Superior temporal gyrus (tissue), 1 donor: Measurements from ENCODE around the gene FAR2.
"Not testable (repeated sequence)": the region's sequence is repeated elsewhere in the genome, so short reads cannot be mapped to it uniquely, and the experiment has no call there.

Experiments
- DNase-seq: peaks from one replicate; pipeline ENCODE4 v3.0.0-alpha.2; 2016; ENCODE audit errors: extremely low spot score

The FAR2 gene

DNA sequence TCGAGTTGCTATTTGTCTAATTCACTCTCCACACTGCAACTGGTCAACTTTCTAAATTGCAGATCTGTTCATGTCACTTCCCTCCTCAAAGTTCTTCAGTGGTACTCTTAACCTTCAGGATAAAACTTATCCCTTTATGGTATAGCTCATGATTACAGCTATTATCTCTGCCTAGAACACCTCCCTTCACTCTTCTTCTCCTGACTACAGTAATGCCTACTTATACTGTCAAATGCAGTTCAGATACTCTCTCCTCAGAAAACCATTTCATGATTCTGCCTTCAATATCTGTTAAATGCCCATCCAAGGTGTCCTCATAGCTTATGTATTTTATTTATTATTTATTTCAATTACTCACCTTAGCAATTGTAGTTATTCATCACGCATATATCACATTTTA is 85.5 kb downstream of the FAR2 start:
- no peak for DNase-seq

DNA sequence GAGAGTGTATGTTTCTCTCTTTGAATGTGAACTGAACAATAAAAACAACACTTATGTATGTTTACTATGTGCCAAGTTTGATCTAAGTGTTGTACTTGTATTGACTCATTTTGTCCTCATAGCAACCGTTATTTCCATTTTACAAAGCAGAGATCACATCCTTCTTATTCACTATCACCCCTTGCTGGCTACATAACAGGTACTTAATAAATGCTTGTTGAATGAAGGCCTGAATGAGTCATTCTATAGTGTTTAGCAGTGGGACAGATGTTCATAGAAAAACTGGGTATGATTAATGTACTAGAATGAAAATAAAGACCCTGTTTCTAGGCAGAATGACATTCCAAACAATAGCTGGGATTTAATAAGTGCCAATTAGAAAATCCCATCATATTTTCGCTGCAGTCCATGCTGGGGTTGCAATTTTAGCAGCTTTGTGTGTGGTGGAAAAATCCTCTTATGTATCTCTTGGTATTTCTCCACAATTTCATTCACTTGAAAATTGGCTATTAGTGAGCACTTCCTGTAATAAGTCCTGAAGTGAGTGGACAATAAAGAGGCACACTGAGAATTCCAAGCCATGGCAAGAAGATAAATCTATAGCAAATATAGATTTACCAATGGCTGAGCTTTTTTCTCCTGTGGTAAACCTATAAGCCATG is 86.0 kb downstream of the FAR2 start:
- DNase-seq = no peak

DNA sequence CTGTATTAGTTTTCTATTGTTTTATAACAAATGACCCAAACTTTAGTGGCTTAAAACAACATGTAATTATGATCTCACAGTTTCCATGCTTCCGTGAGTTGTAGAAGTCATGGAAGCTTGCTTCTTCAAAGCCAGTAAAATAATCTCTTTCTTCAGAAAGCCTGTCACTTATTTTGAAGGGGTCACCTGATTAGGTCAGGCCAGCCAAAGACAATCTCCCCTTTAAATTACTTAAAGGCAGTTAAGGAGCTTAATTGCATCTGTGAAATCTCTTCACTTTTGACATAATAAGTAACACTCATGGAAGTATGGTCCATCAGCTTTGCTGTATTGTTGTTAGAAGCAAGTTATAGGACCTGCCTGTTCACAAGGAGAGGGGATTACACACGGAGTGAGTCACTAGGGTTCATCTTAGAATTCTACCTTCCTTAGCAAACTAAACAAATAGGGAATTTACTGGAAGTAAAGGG is 89.8 kb downstream of the FAR2 start:
- DNase-seq = no peak

DNA sequence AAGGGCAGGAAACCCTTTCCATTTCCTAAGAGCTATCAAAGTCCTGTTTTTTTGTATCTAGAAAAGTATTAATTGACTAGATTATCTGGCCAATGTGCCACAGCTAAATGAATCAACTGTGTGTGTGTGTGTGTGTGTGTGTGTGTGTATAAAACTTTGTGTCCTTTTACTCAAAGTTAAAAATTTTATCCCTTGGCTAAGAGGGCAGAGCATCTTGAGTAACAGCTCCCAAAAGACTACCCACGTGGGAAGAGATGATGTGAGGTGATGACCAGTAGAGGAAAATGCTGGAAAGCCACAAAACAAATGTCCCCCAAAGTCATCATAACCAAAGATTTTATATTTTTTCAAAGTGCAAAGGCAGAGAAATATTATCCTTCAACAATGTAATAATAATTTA is 90.3 kb downstream of the FAR2 start:
- DNase-seq = no peak

DNA sequence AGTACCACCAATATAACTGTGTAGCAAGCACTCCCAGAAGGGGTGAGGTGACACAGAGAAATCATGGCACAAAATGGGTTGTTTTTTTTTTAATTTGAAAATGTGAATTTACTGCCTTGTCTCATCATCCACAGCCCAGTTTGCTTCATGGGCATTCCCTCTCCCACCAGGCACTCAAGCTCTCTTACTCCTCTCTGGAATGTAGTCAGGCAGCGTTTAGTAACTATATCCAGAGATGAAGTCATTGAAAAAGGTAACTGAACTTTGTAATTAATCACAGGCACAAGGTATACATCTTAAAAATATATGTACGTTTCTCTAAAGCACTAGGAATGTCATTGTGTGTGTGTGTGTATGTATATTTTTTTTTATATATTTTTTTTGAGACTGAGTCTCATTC is 91.4 kb downstream of the FAR2 start:
- no peak for DNase-seq

DNA sequence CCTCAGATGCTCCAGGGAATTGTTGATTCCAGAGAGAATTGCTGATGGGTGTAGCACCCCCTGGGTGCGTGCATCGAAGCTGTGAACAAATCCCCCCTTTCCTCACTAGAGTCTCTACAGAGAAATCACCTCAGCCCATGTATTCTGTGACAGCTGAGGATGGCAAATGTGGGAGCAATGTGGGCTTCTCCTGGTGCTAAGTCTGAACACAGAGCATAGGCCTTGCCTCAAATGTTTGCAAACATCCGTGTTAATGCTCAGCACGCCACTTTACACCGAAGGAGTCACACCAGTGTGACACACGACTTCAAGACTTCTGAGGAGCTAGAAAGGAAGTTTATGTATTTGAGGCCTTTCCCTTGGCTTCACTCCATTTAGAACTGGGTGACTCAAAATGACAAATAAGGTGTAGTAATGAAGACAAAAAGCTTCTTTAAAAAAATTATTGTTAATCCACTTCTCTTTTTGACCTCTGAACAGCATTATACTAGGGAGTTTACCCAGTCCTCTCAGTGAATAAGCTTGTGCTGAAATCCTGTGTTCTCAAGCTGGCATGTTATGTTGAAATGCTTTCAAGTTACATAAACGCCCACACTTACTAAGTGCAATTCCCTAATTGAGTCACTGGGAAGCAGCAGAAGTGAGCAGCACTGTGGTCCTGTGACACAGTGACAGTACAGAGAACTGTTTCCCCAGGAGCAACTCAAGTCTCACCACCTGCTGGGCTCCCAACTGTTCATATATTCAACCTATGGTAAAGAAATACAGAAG is 92.9 kb downstream of the FAR2 start:
- DNase-seq = peak; percentile 74

DNA sequence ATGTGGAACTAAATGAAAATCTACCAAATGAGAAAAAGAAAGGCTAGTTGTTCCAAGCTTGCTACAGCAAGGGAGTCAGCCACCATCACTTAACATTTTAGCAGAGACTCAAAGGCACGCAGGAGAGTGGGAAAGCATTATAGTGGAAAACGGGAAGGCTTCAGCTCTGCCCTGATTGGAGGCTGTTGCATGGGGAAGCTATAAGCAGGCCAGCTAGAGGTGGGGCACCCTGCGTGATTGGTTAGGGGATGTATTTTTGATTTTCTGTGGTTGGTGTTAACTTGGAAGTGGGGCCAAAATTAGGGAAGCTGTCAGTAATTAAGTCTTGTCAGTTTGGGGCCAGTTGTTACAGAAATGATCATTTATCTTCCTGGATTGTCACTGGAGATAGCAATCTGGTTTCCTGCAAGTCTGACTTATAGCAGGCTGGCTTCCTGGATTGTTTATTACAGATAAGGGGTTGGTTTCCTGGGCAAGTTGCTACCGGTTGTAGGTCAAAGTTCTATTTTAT is 93.9 kb downstream of the FAR2 start:
- no peak for DNase-seq

DNA sequence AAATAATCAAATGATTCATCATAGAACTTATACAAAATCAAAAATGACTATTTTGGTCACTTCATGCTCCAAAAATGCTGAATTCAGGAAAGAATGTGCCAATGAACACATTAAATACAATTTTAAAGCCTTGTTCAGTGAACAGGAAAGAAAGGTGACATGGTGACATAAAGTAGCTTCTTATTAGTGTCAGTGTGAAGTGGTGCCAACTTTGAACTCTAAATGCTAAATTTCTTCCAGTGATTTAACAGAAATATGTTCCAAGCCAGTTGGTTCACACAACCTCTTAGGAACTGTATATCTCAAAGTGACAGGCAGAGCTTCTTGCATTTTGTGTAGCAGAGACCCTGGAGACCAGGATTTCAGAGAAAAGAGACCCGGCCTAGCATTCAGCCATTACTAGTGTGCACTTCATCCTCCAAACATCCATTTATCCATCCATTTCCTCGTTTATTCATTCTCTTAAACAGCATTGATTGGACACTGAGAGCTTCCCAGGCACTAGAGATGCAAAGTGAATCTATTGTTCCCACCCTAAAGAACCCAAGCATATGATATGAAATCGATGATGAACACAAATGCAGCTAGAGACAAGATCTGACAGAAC is 95.2 kb downstream of the FAR2 start:
- DNase-seq = no peak

DNA sequence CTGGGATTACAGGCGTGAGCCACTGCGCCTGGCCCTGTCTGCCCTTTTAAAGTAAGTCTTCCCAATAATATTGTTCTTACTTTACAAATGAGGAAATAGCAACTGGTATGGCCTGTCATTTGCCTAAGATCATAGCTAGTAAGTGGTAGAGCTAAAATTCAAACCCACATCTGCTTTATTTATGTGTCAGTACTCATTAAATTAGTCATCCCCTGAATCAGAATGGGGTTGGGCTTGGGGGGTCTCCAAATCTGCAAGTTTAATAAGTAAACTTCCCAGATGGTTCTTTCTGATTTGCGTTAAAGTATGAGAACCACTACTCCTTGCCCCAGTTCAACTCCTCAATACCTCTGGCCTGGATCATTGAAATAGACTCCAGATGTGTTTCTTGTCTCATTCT is 96.2 kb downstream of the FAR2 start:
- no peak for DNase-seq

DNA sequence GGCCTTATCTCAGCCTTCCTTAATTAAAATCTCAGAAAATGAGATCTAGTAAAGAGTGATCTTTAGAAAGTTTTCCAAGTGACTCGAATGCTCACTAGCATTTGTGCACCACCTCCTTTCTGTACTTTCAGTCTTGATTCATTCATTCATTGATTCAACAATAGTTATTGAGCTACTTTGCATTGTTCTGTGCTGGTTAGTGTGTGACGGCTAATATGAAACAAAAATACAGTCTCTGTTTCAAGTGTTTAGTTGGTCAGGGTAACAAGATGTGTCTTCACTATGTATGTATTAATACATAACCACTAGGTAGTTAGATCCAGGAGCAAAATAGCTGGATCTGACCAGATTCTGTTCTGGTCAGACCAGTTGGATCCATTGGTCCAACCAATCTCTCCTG is 100.9 kb downstream of the FAR2 start:
- DNase-seq = no peak

DNA sequence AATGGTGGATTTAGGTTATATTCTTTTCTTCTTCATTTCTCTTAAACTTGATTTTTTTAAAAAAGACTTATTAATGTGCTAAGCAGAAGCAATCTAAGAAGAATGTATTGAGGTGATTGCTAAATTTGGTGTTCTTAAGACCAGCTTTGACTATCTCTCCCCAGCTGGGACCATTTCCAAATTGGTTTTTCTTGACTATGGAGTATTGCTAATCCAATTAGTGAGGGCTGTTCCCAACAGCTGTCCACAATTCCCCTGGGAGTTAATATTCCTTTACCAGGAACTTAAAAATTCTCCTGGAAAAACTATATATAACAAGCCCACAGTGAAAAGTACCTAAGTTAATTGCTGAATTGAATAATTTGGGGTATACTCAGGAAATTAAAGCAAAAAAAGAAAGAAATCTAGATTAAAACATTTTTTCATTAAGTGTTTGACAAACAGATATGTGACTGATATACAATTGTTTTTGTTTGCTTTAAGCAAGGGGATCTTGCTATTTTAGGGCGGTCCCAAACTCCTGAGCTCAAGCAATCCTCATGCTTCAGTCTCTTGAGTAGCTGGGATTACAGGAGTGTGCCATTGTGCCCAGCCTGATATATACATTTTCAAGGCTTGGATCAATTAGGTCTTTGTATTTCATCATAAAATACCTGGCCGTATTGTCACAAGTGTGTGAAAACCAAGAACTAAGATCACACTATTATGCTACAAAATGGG is 105.0 kb downstream of the FAR2 start:
- no peak for DNase-seq

DNA sequence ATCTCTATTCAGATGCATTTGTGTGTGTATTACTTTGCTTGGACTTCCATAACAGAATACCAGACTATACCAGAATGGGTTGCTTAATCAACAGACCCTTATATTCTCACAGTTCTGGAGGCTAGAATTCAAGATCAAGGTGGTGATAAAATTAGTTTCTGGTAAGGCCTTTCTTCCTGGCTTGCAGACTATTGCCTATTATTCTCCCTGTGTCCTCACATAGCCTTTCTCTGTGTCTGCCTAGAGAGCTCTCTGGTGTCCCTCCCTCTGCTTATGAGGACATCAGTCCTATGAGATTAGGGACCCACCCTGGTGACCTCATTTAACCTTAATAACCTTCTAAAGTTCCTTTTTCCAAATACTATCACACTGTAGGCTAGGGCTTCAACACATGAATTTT is 106.0 kb downstream of the FAR2 start:
- no peak for DNase-seq

DNA sequence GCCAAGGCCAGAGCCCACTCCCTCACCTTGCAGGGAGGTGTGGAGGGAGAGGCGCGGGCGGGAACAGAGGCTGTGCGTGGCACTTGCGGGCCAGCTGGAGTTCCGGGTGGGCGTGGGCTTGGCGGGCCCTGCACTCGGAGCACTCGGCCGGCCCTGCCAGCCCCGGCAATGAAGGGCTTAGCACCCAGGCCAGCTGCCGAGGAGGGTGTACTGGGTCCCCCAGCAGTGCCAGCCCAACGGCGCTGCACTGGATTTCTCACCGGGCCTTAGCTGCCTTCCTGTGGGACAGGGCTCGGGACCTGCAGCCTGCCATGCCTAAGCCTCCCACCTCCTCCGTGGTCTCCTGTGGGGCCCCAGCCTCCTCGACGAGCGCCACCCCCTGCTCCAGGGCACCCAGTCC is 107.5 kb downstream of the FAR2 start:
- no peak for DNase-seq

DNA sequence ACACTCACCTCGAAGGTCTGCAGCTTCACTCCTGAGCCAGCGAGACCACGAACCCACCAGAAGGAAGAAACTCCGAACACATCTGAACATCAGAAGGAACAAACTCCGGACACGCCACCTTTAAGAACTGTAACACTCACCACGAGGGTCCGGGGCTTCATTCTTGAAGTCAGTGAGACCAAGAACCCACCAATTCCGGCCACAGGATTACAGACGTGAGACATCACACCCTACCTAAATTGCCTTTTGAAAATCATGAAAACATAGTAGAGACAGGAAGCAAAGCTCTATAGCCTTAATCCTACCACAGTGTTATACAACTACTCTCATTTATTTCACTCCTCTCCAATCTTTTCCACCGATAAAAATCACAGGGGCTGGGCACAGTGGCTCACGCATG is 108.6 kb downstream of the FAR2 start:
- not testable (repeated sequence) for DNase-seq

DNA sequence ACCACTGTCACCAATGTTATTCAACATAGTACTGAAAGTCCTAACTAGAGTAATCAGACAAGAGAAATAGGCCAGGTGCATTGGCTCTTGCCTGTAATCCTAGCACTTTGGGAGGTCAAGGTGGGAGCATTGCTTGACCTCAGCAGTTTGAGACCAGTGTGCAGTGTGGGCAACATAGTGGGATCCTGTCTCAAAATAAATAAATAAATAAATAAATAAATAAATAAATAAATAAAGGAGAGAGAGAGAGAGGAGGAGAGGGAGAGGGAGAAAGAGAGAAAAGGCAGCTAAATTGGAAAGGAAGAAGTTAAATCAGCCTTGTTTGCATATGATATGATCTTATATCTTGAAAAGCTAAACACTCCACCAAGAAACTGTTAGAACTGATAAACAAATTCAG is 115.3 kb downstream of the FAR2 start:
- DNase-seq = no peak

DNA sequence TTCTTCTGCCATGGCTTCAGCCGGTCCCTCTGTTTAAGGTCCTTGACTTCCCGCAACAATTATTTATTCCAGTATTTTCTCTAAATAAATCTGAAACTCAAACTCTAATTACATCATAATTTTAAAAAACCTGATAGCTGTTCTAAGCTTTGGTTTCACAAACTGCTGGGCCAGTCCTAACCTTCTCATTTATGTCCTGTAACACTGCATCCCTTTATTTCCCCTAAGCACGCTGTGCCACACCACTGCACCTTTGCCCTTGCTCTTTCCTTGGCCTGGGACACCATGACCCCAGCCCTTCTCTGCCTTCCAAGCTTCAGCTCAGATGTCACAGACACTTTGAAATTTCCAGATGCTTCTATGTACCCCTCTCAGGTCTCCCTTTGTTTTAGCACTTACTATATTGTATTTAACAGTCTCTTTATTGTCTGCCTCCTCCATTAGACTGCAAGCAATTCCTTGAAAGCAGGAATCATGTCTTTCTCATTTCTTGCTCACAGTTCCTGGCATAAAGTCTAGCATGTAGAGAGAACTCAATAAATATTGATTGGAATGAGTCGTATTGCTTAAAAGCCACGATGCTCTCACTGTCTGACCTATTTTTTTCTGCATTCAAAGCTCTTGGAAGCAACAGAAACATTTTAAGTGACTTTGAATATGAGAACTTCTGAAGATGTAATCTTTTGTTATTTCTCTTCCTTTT is 120.8 kb downstream of the FAR2 start:
- DNase-seq = no peak

DNA sequence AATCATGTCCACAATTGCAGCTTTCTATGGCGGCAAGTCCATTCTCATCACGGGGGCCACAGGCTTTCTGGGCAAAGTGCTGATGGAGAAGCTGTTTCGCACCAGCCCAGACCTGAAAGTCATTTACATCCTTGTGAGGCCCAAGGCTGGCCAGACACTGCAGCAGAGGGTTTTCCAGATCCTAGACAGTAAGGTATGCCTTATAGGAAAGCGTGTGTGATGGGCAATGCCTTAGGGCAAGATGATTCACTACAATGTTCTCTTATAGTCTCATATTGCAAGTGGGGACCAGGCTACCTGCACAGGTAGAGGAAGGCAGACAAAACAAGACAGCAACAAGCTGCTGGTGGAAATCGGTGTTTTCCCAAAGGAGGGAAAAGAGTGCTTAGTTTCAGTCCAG is 121.4 kb downstream of the FAR2 start:
- no peak for DNase-seq

DNA sequence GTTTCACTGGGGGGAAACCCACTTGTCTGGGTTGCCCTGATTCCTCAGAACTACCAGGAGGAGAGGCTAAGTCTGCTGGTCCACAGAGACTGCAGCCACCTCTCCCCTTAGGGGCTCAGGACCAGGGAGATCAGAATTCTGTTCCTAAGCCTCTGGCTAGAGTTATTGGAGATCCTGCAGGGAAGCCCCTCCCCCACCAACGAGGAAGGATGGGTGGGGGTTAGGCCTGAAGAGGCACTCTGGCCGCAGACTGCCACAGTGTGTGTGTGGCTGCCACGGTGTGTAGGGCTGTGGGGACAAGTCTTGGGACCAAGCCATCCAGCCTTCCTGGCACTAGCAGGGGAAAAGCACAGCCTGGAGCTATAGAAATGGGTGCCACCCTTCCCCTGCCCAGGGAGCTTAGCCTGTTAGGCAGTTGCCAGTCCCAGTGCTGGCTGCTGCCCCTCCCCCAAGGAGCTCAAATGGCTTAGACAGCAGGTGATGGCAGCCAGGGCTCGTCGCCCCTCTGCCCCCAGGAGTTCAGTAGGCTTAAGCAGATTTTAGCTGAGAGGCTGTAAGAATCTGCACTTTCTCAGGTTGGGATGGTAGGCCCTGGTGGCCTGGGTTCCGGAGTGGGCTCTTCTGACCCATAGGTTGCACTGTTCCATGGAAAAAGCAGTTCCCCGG is 124.2 kb downstream of the FAR2 start:
- no peak for DNase-seq

DNA sequence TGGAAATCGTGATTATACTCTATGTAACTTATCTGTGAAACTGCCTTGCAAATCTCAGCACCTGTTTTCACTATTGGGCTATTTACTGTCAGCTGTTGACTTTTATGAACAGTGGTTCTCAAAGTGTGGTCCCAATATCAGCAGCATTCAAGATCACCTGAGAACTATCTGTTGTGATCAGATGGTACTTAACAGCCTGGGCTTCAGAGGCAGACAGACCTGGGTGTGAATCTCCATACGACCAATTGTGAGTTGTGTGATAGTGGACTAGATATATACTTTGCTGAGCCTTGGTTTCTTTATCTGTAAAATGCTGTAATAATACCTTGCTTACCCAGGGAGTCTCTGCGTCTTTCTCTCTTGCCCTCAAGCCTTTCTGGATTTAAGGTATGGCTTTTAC is 126.8 kb downstream of the FAR2 start:
- no peak for DNase-seq

DNA sequence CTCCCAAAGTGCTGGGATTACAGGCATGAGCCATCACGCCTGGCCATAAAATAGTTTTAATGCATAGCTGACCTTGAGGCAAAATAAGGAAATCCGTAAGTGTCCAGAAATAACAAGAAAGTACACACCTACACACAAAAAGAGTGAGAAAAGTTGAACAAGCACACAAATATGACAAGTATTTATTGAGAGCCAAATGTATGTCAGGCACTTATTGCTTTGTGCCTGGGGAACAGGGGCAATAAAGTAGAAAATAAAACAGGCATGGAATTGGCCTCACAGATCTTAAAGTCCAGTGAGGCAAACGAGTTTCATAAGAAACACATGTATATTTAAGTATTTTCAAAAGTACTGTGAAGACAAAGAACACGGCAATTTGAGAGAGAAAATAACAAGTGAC is 128.2 kb downstream of the FAR2 start:
- no peak for DNase-seq
